Raji (cell line): ENCODE data around the gene DNAJB5.

Experiments
- POLR2A ChIP-seq: IDR thresholded peaks from 2 replicates; pipeline ENCODE4 v1.6.1; 2011; ENCODE audit warnings: low read depth, low read length, control low read depth; ENCODE audit not compliant: insufficient read depth

Gene DNAJB5

GRCh38 chr9:34976992-34977391, 12.6 kb upstream of the DNAJB5 start:
- no peak for TF ChIP-seq POLR2A

- no peak for TF ChIP-seq POLR2A
Observed at GRCh38 chr9:34980181-34980761, 9.3 kb upstream of the DNAJB5 start.

GRCh38 chr9:34982361-34982760, 7.2 kb upstream of the DNAJB5 start:
- no peak for TF ChIP-seq POLR2A

- no peak for TF ChIP-seq POLR2A
Observed at GRCh38 chr9:34983209-34983608, 6.3 kb upstream of the DNAJB5 start.

GRCh38 chr9:34984049-34984448, 5.5 kb upstream of the DNAJB5 start:
- TF ChIP-seq POLR2A: no peak

- no peak for TF ChIP-seq POLR2A
Observed at GRCh38 chr9:34985311-34985899, 4.1 kb upstream of the DNAJB5 start.

- TF ChIP-seq POLR2A: no peak
Observed at GRCh38 chr9:34986540-34987047, 3.0 kb upstream of the DNAJB5 start.

- no peak for TF ChIP-seq POLR2A
Observed at GRCh38 chr9:34987160-34987901, 2.2 kb upstream of the DNAJB5 start.

GRCh38 chr9:34988218-34989002, 1.1 kb upstream of the DNAJB5 start:
- no peak for TF ChIP-seq POLR2A

GRCh38 chr9:34989946-34990635, 546 bp downstream of the DNAJB5 start:
- 0 out of 2 replicates have a peak, but pooled peaks have one; percentile 9 for TF ChIP-seq POLR2A

- no peak for TF ChIP-seq POLR2A
Observed at GRCh38 chr9:34990908-34991606, 1.5 kb downstream of the DNAJB5 start.

- TF ChIP-seq POLR2A: no peak
Observed at GRCh38 chr9:34991607-34992375, 2.2 kb downstream of the DNAJB5 start.

- TF ChIP-seq POLR2A: no peak
Observed at GRCh38 chr9:34992376-34992951, 2.9 kb downstream of the DNAJB5 start.

- TF ChIP-seq POLR2A: no peak
Observed at GRCh38 chr9:34993502-34994259, 4.1 kb downstream of the DNAJB5 start.
